Neural progenitor cell (in vitro differentiated cells): ENCODE results near the gene CFAP61. TPM values are rescaled to one million over a fixed set of nuclear protein-coding genes. Genes with fewer than 3 reads are reported as not detected.

Experiments used
- DNase-seq: peaks from one replicate; pipeline ENCODE4 v3.0.0-alpha.2; 2016; ENCODE audit warnings: low spot score
- H2AFZ ChIP-seq: fragments of 200-600 bp; sonication (generic); replicated peaks from 2 replicates; pipeline ENCODE4 v1.6.1; 2016; ENCODE audit warnings: antibody characterized with exemption
- H3F3A ChIP-seq: fragments of 200-600 bp; sonication (generic); 2 replicates; pipeline ENCODE4 v1.6.1; 2016; ENCODE audit warnings: antibody characterized with exemption, low read depth
- H3K27ac ChIP-seq: fragments of 200-600 bp; sonication (generic); 2 replicates; pipeline ENCODE4 v1.5.1; 2016; ENCODE audit warnings: mild to moderate bottlenecking
- H3K27me3 ChIP-seq: fragments of 200-600 bp; sonication (generic); 2 replicates; pipeline ENCODE4 v1.6.1; 2016; ENCODE audit warnings: mild to moderate bottlenecking, moderate library complexity
- H3K36me3 ChIP-seq: fragments of 200-600 bp; sonication (generic); 2 replicates; pipeline ENCODE4 v1.5.1; 2016
- H3K4me1 ChIP-seq: fragments of 200-600 bp; sonication (generic); 2 replicates; pipeline ENCODE4 v1.6.1; 2016; ENCODE audit warnings: mixed run types
- H3K4me2 ChIP-seq: fragments of 200-600 bp; sonication (generic); 2 replicates; pipeline ENCODE4 v1.6.1; 2016
- H3K4me3 ChIP-seq: fragments of 200-600 bp; sonication (generic); 2 replicates; pipeline ENCODE4 v1.5.1; 2016
- H3K79me2 ChIP-seq: fragments of 200-600 bp; sonication (generic); 2 replicates; pipeline ENCODE4 v1.6.1; 2016; ENCODE audit warnings: low read depth
- H3K9ac ChIP-seq: fragments of 200-600 bp; sonication (generic); 2 replicates; pipeline ENCODE4 v1.6.1; 2016
- H3K9me3 ChIP-seq: fragments of 200-600 bp; sonication (generic); 2 replicates; pipeline ENCODE4 v1.5.1; 2016; ENCODE audit warnings: low read depth
- H4K20me1 ChIP-seq: fragments of 200-600 bp; sonication (generic); 2 replicates; pipeline ENCODE4 v1.6.1; 2016; ENCODE audit warnings: low read depth
- H3K27ac Mint-ChIP-seq: 3 replicates; pipeline ENCODE4 v1.8.0; 2021; ENCODE audit warnings: mixed read lengths
- H3K27me3 Mint-ChIP-seq: 2 replicates; pipeline ENCODE4 v1.8.0; 2022; ENCODE audit warnings: low read depth, mild to moderate bottlenecking, inconsistent platforms, moderate library complexity, mixed read lengths; ENCODE audit not compliant: insufficient read depth
- H3K36me3 Mint-ChIP-seq: 3 replicates; pipeline ENCODE4 v1.8.0; 2021; ENCODE audit warnings: mixed read lengths
- H3K4me1 Mint-ChIP-seq: 3 replicates; pipeline ENCODE4 v1.8.0; 2021; ENCODE audit warnings: mixed read lengths
- H3K4me3 Mint-ChIP-seq: 3 replicates; pipeline ENCODE4 v1.8.0; 2021; ENCODE audit warnings: mild to moderate bottlenecking, moderate library complexity, mixed read lengths
- H3K9me3 Mint-ChIP-seq: 3 replicates; pipeline ENCODE4 v1.8.0; 2020; ENCODE audit warnings: mixed read lengths
- CTCF ChIP-seq: fragments of 200-600 bp; sonication (generic); IDR thresholded peaks from 2 replicates; pipeline ENCODE4 v1.5.1; 2017; ENCODE audit warnings: antibody characterized with exemption, mild to moderate bottlenecking
- EZH2 ChIP-seq: fragments of 200-600 bp; sonication (generic); IDR thresholded peaks from 2 replicates; pipeline ENCODE4 v1.6.1; 2017; ENCODE audit warnings: antibody characterized with exemption, mild to moderate bottlenecking, moderate library complexity
- EZH2phosphoT487 ChIP-seq: fragments of 200-600 bp; sonication (generic); IDR thresholded peaks from 2 replicates; pipeline ENCODE4 v1.6.1; 2017; ENCODE audit warnings: antibody characterized with exemption
- total RNA-seq: library from RNA; depleted of rRNA; stranded (reverse); fragments of >200 nt; gene quantifications from 2 replicates; pipeline ENCODE4 v1.2.3, GENCODE V29; 2015; ENCODE audit warnings: low replicate concordance

CFAP61 gene
- total RNA-seq, 1 donor from 2014 or later, result not detected

- Histone ChIP-seq H3K27ac (no peak overlapping the region), H3K4me1 (peaks cover 17% of the 10 kb centered on the region), H3K36me3 (no peaks in the 10 kb centered on the region), H3F3A (peaks cover 10% of the 10 kb centered on the region), H3K4me2 (no peak overlapping the region), H2AFZ (no peak overlapping the region), H3K9me3 (no peaks in the 10 kb centered on the region), H3K27me3 (no peaks in the 10 kb centered on the region), H3K79me2 (no peaks in the 10 kb centered on the region), H3K4me3 (no peak overlapping the region), H3K9ac (no peak overlapping the region), H4K20me1 (no peaks in the 10 kb centered on the region)
- TF ChIP-seq EZH2phosphoT487 (no peak), CTCF (no peak), EZH2 (no peak)
- no peaks in the 10 kb centered on the region for H3K9me3 Mint-ChIP-seq
- peak overlapping the region; percentile 33 for H3K27ac Mint-ChIP-seq
- no peak overlapping the region for H3K4me3 Mint-ChIP-seq
- DNase-seq, result no peak
- peaks cover 10% of the 10 kb centered on the region for H3K27me3 Mint-ChIP-seq
- no peaks in the 10 kb centered on the region for H3K36me3 Mint-ChIP-seq
- H3K4me1 Mint-ChIP-seq, result peaks cover 46% of the 10 kb centered on the region
These were observed 153.5 kb downstream of the CFAP61 start for GRCh38 chr20:20205862-20206236.

GRCh38 chr20:20206788-20207187 lies 154.5 kb downstream of the CFAP61 start:
- Mint-ChIP-seq H3K4me1 (peaks cover 47% of the 10 kb centered on the region), H3K36me3 (no peaks in the 10 kb centered on the region), H3K4me3 (no peak overlapping the region), H3K27ac (no peak overlapping the region), H3K27me3 (peaks cover 8% of the 10 kb centered on the region), H3K9me3 (no peaks in the 10 kb centered on the region)
- H3K79me2 ChIP-seq, result no peaks in the 10 kb centered on the region
- peaks cover 17% of the 10 kb centered on the region for H3K4me1 ChIP-seq
- peaks cover 10% of the 10 kb centered on the region for H3F3A ChIP-seq
- H2AFZ ChIP-seq, result peak overlapping the region; percentile 11
- no peaks in the 10 kb centered on the region for H4K20me1 ChIP-seq
- H3K4me3 ChIP-seq, result no peak overlapping the region
- H3K9ac ChIP-seq, result no peak overlapping the region
- no peak for TF ChIP-seq EZH2
- TF ChIP-seq CTCF, result no peak
- TF ChIP-seq EZH2phosphoT487, result no peak
- peak overlapping the region; percentile 33 for H3K4me2 ChIP-seq
- H3K36me3 ChIP-seq, result no peaks in the 10 kb centered on the region
- H3K9me3 ChIP-seq, result no peaks in the 10 kb centered on the region
- no peaks in the 10 kb centered on the region for H3K27me3 ChIP-seq
- no peak for DNase-seq
- no peak overlapping the region for H3K27ac ChIP-seq

- H3K27ac ChIP-seq, result no peak overlapping the region
- TF ChIP-seq CTCF (no peak), EZH2phosphoT487 (no peak), EZH2 (no peak)
- DNase-seq, result peak; percentile 67
These were observed 155.0 kb downstream of the CFAP61 start for GRCh38 chr20:20207291-20207690.

More at GRCh38 chr20:20207291-20207690, 155.0 kb downstream of the CFAP61 start:
- no peaks in the 10 kb centered on the region for H4K20me1 ChIP-seq
- H3K27me3 ChIP-seq, result no peaks in the 10 kb centered on the region
- H3K4me1 ChIP-seq, result peaks cover 19% of the 10 kb centered on the region
- peak overlapping the region; percentile 33 for H3K4me2 ChIP-seq
- Mint-ChIP-seq H3K27me3 (peaks cover 8% of the 10 kb centered on the region), H3K36me3 (no peaks in the 10 kb centered on the region), H3K4me3 (no peak overlapping the region), H3K27ac (peak overlapping the region; percentile 55), H3K9me3 (no peaks in the 10 kb centered on the region), H3K4me1 (peaks cover 49% of the 10 kb centered on the region)
- no peak overlapping the region for H3K9ac ChIP-seq
- H3K9me3 ChIP-seq, result no peaks in the 10 kb centered on the region
- H3K36me3 ChIP-seq, result no peaks in the 10 kb centered on the region
- no peak overlapping the region for H3K4me3 ChIP-seq
- peak overlapping the region; percentile 11 for H2AFZ ChIP-seq
- H3K79me2 ChIP-seq, result no peaks in the 10 kb centered on the region
- peaks cover 10% of the 10 kb centered on the region for H3F3A ChIP-seq
